Measurements from ENCODE around the gene PDE2A. TPM values are rescaled to one million over a fixed set of nuclear protein-coding genes. Genes with fewer than 3 reads are reported as not detected.

The PDE2A gene
- total RNA-seq, 1 experiment from 2014 or later, result 6.5 TPM

- DNase-seq (ENCODE audit: low spot score), result peak; percentile 78
Measured at GRCh38 chr11:72684236-72684912, 10.2 kb upstream of the PDE2A start.

- DNase-seq (ENCODE audit: low spot score), result peak; percentile 32
Measured at GRCh38 chr11:72683782-72684200, 9.6 kb upstream of the PDE2A start.

- DNase-seq (ENCODE audit: low spot score), result no peak
Measured at GRCh38 chr11:72682858-72683243, 8.6 kb upstream of the PDE2A start.

GRCh38 chr11:72682238-72682857 is 8.1 kb upstream of the PDE2A start:
- DNase-seq (ENCODE audit: low spot score), result no peak

GRCh38 chr11:72681226-72682153 is 7.3 kb upstream of the PDE2A start:
- no peak for DNase-seq (ENCODE audit: low spot score)

- DNase-seq (ENCODE audit: low spot score), result no peak
Measured at GRCh38 chr11:72680624-72681158, 6.5 kb upstream of the PDE2A start.

- DNase-seq (ENCODE audit: low spot score), result no peak
Measured at GRCh38 chr11:72679869-72680268, 5.6 kb upstream of the PDE2A start.

GRCh38 chr11:72678524-72678923 is 4.3 kb upstream of the PDE2A start:
- no peak for DNase-seq (ENCODE audit: low spot score)

GRCh38 chr11:72676861-72677341 is 2.7 kb upstream of the PDE2A start:
- DNase-seq (ENCODE audit: low spot score), result no peak

GRCh38 chr11:72675221-72675620 is 999 bp upstream of the PDE2A start:
- DNase-seq (ENCODE audit: low spot score), result no peak

GRCh38 chr11:72673284-72673942 is 809 bp downstream of the PDE2A start:
- DNase-seq (ENCODE audit: low spot score), result no peak

GRCh38 chr11:72672597-72673238 is 1.5 kb downstream of the PDE2A start:
- DNase-seq (ENCODE audit: low spot score), result no peak

GRCh38 chr11:72671152-72672099 is 2.8 kb downstream of the PDE2A start:
- DNase-seq (ENCODE audit: low spot score), result no peak

- DNase-seq (ENCODE audit: low spot score), result no peak
Measured at GRCh38 chr11:72670041-72670440, 4.2 kb downstream of the PDE2A start.

GRCh38 chr11:72669527-72669926 is 4.7 kb downstream of the PDE2A start:
- DNase-seq (ENCODE audit: low spot score), result no peak

- peak; percentile 23 for DNase-seq (ENCODE audit: low spot score)
Measured at GRCh38 chr11:72668629-72669347, 5.4 kb downstream of the PDE2A start.

GRCh38 chr11:72665911-72666472 is 8.2 kb downstream of the PDE2A start:
- DNase-seq (ENCODE audit: low spot score), result no peak

- no peak for DNase-seq (ENCODE audit: low spot score)
Measured at GRCh38 chr11:72662036-72662435, 12.2 kb downstream of the PDE2A start.

- no peak for DNase-seq (ENCODE audit: low spot score)
Measured at GRCh38 chr11:72661486-72661885, 12.7 kb downstream of the PDE2A start.

Measured in A172 (cell line).